Cardiac muscle cell (in vitro differentiated cells and primary cell): Measurements from ENCODE around the gene SLC38A4. TPM values are rescaled to one million over a fixed set of nuclear protein-coding genes. Genes with fewer than 3 reads are reported as not detected.
"Not testable (repeated sequence)": the region's sequence is repeated elsewhere in the genome, so short reads cannot be mapped to it uniquely, and the experiment has no call there.

Source experiments
- DNase-seq, 2 donors: peaks; one replicate each; pipeline versions ENCODE4 v3.0.0 to v3.0.0-alpha.2; 2010 to 2017; ENCODE audit warnings: low read depth in 1 of 2, low spot score in 1 of 2
- H3K27ac ChIP-seq: fragments of 200-600 bp; sonication (generic); 2 replicates; pipeline ENCODE4 v1.5.1; 2016
- H3K27me3 ChIP-seq: fragments of 200-600 bp; sonication (generic); 2 replicates; pipeline ENCODE4 v1.6.0; 2016; ENCODE audit warnings: control low read depth
- H3K36me3 ChIP-seq: fragments of 200-600 bp; sonication (generic); 2 replicates; pipeline ENCODE4 v1.5.1; 2016; ENCODE audit warnings: control low read depth
- H3K4me1 ChIP-seq: fragments of 200-600 bp; sonication (generic); 2 replicates; pipeline ENCODE4 v1.8.1; 2017; ENCODE audit warnings: low read depth, mild to moderate bottlenecking, mixed run types
- H3K4me3 ChIP-seq: fragments of 200-600 bp; sonication (generic); 2 replicates; pipeline ENCODE4 v1.5.1; 2016; ENCODE audit warnings: mild to moderate bottlenecking
- H3K9me3 ChIP-seq: fragments of 200-600 bp; sonication (generic); 2 replicates; pipeline ENCODE4 v1.5.1; 2017; ENCODE audit warnings: low read depth, mild to moderate bottlenecking, control low read depth
- CTCF ChIP-seq: IDR thresholded peaks from 2 replicates; pipeline ENCODE4 v1.5.1; 2012; ENCODE audit warnings: low read depth, mild to moderate bottlenecking, low read length
- polyA plus RNA-seq: library from polyadenylated mRNA; unstranded; fragments of >200 nt; fragmentation: Nextera tagmentation; extraction: Ambion mirVana; gene quantifications from 2 replicates; pipeline ENCODE4 v1.2.1, GENCODE V29; 2016
- total RNA-seq: library from RNA; depleted of rRNA; stranded (reverse); fragments of >200 nt; gene quantifications from 2 replicates; pipeline ENCODE4 v1.2.3, GENCODE V29; 2016

Gene SLC38A4
- total and polyA plus RNA-seq, 2 experiments from 2014 or later, result 0.09 to 0.12 TPM

DNA sequence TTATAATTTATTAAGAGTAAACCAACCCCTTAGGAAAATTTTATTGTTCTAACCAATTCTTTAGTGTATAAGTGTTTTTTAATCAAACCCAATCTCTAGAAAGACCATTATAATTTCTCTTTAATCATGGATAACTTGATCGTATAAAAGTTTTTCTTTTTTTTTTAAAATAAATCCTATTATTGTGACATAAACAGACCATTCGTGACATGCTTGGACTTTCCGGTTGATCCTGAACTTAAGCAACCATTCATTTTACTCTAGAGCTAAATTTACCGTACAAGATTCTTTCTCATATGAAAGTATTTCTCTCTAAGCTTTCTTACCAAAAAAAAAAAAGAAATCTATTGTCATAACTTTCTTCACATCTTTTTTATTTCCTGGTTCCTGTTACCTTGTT, 32.6 kb upstream of the SLC38A4 start:
- no peak for DNase-seq
- no peak for TF ChIP-seq CTCF
- no peak overlapping the region for H3K4me3 ChIP-seq
- no peaks in the 10 kb centered on the region for H3K4me1 ChIP-seq
- H3K36me3 ChIP-seq, result no peaks in the 10 kb centered on the region
- no peaks in the 10 kb centered on the region for H3K27me3 ChIP-seq
- H3K9me3 ChIP-seq, result no peaks in the 10 kb centered on the region
- H3K27ac ChIP-seq, result no peak overlapping the region

- Histone ChIP-seq H3K36me3 (no peaks in the 10 kb centered on the region), H3K4me1 (no peaks in the 10 kb centered on the region), H3K4me3 (no peak overlapping the region), H3K27ac (no peak overlapping the region), H3K9me3 (no peaks in the 10 kb centered on the region), H3K27me3 (no peaks in the 10 kb centered on the region)
- no peak for DNase-seq
- TF ChIP-seq CTCF, result no peak
Measured at GRCh38 chr12:46857486-46857885, 31.7 kb upstream of the SLC38A4 start.

DNA sequence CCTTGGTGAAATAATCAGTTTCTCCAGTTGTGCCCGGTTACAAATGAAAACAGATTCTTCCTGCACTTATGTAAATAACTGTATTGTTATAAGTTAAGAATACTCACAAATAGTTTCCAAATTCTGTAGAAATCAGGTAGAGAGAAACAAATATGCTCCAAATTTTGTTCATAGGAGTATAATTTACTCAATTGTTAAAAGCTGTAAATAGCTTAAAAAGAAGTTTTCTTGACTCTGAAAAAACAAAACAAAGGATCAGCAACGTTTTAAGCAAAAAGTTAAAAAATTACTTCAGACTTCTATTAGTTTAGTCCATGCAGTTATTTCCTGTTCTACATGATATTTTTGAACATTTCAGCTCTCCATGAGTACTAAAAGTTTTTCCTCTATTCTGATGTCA, 30.0 kb upstream of the SLC38A4 start:
- Histone ChIP-seq H3K4me1 (no peaks in the 10 kb centered on the region), H3K4me3 (no peak overlapping the region), H3K36me3 (no peaks in the 10 kb centered on the region), H3K9me3 (no peaks in the 10 kb centered on the region), H3K27me3 (no peaks in the 10 kb centered on the region), H3K27ac (no peak overlapping the region)
- DNase-seq, result no peak
- TF ChIP-seq CTCF, result no peak

GRCh38 chr12:46854188-46854587, 28.4 kb upstream of the SLC38A4 start:
- H3K4me1 ChIP-seq, H3K36me3 ChIP-seq, H3K27me3 ChIP-seq, H3K27ac ChIP-seq, H3K4me3 ChIP-seq, DNase-seq, H3K9me3 ChIP-seq: not testable (repeated sequence)

- H3K27me3 ChIP-seq, H3K4me1 ChIP-seq, H3K36me3 ChIP-seq, H3K9me3 ChIP-seq, H3K27ac ChIP-seq, DNase-seq, H3K4me3 ChIP-seq: not testable (repeated sequence)
Measured at GRCh38 chr12:46848792-46849191, 23.0 kb upstream of the SLC38A4 start.

GRCh38 chr12:46847001-46847400, 21.2 kb upstream of the SLC38A4 start:
- Histone ChIP-seq H3K4me1 (no peaks in the 10 kb centered on the region), H3K36me3 (no peaks in the 10 kb centered on the region), H3K27ac (no peak overlapping the region), H3K4me3 (no peak overlapping the region), H3K27me3 (no peaks in the 10 kb centered on the region), H3K9me3 (no peaks in the 10 kb centered on the region)
- TF ChIP-seq CTCF, result no peak
- DNase-seq, result no peak

DNA sequence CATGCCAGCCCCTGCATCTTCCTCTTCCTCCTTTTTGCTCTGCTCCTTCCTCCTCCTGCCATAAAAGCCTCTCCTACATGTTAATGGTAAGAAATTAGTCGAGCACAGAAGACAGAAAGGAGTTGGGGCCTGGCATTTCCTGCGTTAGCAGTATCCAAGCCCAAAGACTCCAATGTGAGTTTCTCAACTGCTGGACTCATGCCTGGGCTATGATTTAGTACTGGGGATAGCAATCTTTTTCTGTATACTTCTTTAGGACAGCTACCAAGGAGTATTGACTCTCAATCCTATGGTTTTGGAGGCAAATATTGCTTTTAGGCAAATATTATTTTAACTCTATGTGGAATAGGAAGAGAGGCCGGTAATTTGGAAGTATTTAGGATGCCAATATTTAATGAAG, 18.0 kb upstream of the SLC38A4 start:
- H3K4me3 ChIP-seq, result no peak overlapping the region
- no peak overlapping the region for H3K27ac ChIP-seq
- DNase-seq, result peak in 1 of 2 donors; percentile 55
- H3K27me3 ChIP-seq, result no peaks in the 10 kb centered on the region
- no peaks in the 10 kb centered on the region for H3K4me1 ChIP-seq
- no peaks in the 10 kb centered on the region for H3K9me3 ChIP-seq
- TF ChIP-seq CTCF, result no peak
- H3K36me3 ChIP-seq, result no peaks in the 10 kb centered on the region
